B cell (primary cell): Measurements from ENCODE around the gene PIWIL1.

ENCODE experiments used
- CTCF ChIP-seq: fragments of 200-600 bp; IDR thresholded peaks from one replicate; pipeline ENCODE4 v1.8.0; 2022; ENCODE audit warnings: antibody characterized with exemption, mild to moderate bottlenecking
- EZH2 ChIP-seq: IDR thresholded peaks from 2 replicates; pipeline ENCODE4 v1.6.1; 2012; ENCODE audit warnings: borderline replicate concordance, low read depth, mild to moderate bottlenecking, moderate library complexity, low read length; ENCODE audit not compliant: insufficient read depth, poor library complexity, severe bottlenecking

- TF ChIP-seq CTCF = no peak
- TF ChIP-seq EZH2 = no peak
Observed at GRCh38 chr12:130367523-130367922, 29.8 kb downstream of the PIWIL1 start.
